ENCODE results near the gene DEK.

Gene DEK

DNA sequence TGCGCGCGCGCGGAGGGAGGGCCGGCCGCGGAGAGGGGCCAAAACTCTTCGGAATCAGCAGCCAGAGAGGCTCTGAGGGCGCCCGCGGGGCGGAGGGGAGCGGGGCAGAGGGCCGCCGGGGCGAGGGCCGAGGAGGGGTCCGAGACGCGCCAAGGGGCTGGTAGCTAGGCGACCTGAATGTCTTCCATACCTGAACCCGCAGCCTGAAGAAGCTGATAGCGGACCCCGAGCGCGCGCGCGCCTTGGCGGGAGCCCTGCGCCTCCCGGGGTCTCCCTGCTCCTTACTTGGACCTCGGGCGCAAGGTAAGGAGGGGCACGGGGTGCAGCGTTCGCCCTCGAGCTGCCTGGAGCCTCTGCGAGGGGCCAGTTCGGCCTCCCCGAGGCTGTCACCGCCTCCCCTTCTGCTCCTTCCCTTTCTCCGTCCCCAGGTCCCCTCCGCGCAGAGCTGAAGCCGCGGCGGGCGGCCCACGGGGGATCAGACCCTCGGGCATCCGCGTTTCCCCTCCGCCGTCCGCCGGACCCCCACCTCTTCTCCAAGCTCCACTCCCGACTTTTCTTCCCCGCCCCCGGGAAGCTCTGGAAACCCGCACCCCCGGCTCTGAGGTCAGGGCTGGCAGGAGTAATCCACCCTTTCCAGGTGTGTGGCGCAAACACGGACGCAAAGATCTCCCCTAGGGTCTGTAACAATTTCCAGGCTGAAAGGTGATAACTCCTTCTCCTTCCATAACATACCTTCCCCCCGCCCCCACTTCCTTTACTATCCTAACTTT, 13.1 kb upstream of the DEK start:
- peak overlapping the region; percentile 30; the same call in 1 of the 2 replicates for H3K4me3 ChIP-seq (ENCODE audit: low read length)
- TF ChIP-seq ZNF274 (IDR thresholded peaks at IDR 0.05; ENCODE audit: low read depth, low read length), result no peak

DNA sequence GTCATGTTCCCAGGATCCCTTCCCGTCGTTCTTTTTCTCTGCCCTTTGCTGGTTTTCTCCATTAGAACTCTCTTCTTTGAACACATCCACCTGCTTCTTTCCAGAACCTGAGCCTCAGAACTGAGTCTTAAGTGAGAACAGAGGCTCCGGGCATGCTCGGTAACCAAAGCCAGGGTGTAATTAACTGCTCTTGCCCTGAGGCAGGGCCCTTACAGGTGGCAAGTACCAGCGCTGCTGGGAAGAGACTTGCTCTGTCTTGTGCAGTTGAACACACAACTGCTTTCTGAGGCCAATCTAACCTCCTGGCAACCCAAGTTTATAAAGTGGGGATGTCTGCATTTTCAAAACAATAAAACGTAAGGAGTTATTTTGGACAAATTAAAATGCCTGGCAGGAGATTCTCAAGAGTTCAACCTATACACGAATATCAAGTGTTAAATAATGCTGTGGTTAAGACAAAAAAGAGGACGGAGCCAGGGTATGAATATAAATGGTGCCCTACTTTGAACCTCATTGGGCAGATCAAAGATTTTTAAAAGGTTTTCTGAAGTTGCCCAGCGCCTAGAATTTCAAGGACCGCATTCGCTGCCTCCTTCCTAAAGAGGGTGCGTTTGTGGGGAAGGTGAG, 12.4 kb upstream of the DEK start:
- no peak for TF ChIP-seq ZNF274 (IDR thresholded peaks at IDR 0.05; ENCODE audit: low read depth, low read length)
- no peak overlapping the region for H3K4me3 ChIP-seq (ENCODE audit: low read length)

DNA sequence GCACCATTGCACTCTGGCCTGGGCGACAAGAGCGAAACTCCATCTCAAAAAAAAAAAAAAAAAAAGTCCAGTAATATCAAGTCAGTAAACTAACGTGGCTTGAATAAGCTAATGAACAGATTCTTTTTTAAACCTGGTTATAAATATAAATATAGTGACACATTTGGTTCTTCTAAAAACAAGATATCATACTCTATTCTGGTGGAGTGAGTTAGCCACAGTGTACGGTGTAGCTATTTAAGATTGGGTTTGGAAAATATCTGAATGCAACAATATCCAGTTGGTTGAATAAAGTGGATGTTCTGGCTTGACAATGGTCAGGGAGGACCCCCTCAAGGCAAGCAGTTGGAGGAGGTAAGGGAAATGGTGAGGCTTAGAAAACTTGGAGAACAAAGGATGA, 5.9 kb upstream of the DEK start:
- H3K4me3 ChIP-seq (ENCODE audit: low read length), result no peak overlapping the region
- no peak for TF ChIP-seq ZNF274 (IDR thresholded peaks at IDR 0.05; ENCODE audit: low read depth, low read length)

DNA sequence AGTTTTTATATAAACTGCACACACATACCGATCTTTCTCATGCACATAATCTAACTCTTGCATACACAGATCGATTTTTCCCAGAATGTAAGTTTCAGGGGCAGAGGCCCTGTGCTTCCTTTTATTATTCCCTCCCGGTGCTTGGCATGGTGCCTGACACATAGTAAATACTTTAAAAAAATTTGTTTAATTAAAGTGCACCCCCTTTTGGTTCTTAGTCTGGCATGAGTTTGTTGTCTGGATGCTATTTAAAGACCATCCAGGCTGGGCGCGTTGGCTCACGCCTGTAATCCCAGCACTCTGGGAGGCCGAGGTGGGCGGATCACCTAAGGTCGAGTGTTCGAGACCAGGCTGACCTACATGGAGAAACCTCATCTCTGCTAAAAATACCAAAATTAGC, 5.4 kb upstream of the DEK start:
- no peak overlapping the region for H3K4me3 ChIP-seq (ENCODE audit: low read length)
- no peak for TF ChIP-seq ZNF274 (IDR thresholded peaks at IDR 0.05; ENCODE audit: low read depth, low read length)

DNA sequence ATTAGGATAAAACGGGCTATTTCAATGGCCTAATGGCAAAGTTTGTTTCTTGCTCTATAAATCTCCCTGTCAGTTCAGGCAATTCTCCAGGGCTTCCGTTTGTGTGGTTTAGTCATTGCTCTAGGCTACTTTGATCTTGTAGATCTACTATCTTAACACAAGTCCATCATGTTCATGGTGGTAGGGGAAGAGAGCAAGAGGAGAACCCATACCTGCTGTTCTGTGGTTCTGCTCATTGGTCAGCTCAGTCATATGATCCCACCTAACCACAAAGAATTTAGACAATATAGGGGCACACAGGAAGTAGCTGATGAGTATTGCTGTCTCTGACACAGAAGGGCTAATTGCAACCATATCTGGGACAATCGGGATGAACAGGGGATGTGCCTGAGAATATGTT, 4.9 kb upstream of the DEK start:
- no peak overlapping the region for H3K4me3 ChIP-seq (ENCODE audit: low read length)
- TF ChIP-seq ZNF274 (IDR thresholded peaks at IDR 0.05; ENCODE audit: low read depth, low read length), result no peak

DNA sequence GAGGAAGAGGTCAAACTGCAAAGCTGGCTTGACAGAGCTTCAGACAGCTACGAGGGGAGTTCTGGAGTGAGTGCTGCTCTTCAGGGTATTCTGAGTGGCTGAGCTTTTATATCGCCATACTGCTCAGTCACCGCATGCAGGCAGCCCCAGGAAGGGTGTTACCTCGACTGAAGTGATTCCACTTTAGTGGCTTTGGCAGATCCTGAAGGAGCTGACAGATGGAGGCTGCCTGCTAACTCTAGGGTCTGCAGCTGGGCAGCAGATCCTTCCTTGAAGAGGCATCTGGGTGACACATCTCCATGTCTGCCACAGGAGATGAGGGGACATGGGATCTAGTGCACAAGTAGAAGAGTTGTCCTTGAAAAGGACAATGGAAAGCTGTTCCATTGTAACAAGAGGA, 3.7 kb upstream of the DEK start:
- no peak for TF ChIP-seq ZNF274 (IDR thresholded peaks at IDR 0.05; ENCODE audit: low read depth, low read length)
- H3K4me3 ChIP-seq (ENCODE audit: low read length), result no peak overlapping the region

DNA sequence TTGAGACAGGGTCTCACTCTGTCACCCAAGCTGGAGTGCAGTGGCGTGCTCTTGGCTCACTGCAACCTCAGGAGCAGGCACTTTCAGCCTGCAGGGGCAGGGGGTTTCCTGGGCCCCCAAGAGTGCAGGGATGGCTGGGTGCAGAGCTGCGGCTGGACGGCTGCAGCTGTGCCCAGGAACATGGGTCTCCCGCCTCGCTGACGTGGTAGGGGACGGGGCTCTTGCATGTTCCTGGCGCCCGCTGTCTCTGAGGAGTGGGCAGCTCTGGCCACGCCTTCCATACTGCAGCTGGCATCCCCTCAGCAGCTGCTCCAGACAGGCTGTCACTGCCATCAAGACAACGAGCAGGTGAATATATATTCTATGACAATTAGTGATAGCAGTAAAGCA, 2.2 kb upstream of the DEK start:
- TF ChIP-seq ZNF274 (IDR thresholded peaks at IDR 0.05; ENCODE audit: low read depth, low read length), result no peak

DNA sequence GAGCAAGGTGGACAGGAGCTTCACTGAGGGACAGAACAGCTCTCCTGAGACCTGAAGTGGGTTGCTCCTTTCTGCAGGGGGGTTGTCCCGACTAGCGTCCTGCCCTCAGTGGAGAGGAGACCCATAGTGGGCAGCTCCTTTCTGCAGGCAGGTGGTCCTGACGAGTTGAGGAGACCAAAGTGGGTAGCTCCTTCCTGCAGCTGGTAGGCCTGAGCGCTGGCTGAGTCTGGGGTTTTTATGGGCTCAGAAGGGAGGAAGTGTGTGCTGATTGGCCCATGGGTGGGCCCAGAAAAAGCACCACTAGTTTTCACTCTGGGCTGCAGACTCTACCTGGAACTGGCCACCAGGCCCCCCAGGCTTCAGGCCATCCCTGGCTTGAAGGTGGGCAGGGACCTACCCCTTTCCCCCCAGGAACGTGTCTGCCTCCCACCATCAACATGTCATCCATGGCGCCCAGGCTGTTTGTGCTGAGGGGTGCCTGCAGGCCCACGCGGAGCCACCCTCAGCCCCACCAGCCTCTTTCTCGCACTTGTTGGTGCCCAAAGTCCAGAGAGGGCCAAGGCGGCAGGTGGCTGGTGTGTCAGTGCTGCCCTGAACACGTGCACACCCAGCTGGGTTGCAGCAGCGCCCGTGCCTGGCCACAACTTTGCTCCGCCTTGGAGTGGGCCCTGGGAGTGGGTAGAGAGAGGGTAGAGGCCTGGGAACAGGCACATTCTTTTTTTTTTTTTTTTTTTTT, 1.6 kb upstream of the DEK start:
- H3K4me3 ChIP-seq (ENCODE audit: low read length), result no peak overlapping the region
- TF ChIP-seq ZNF274 (IDR thresholded peaks at IDR 0.05; ENCODE audit: low read depth, low read length), result no peak

More for the DNA sequence above, 2.2 kb upstream of the DEK start:
- no peak overlapping the region for H3K4me3 ChIP-seq (ENCODE audit: low read length)

DNA sequence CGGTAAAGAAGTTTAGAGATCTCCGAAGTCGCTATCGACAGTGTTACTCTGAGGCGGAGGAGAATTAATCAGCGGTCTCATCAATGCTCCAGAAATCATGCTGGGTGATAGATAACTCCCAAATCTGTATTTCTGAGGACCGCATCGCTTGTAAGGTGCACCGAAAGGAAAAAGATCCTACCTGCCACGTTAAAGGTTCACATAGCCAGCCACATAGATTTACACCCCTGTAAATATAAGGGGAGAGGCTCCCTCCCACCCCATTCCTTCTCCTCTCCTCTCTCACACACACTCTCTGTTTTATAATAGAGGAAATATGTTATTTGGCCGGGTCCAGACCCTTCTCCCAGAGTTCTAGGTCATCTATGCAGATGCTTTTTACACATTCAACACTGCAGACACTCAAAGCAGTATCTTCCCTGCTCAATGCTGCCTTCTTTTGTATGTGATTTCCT, 620 bp upstream of the DEK start:
- no peak for TF ChIP-seq ZNF274 (IDR thresholded peaks at IDR 0.05; ENCODE audit: low read depth, low read length)
- H3K4me3 ChIP-seq (ENCODE audit: low read length), result peak overlapping the region; percentile 98

DNA sequence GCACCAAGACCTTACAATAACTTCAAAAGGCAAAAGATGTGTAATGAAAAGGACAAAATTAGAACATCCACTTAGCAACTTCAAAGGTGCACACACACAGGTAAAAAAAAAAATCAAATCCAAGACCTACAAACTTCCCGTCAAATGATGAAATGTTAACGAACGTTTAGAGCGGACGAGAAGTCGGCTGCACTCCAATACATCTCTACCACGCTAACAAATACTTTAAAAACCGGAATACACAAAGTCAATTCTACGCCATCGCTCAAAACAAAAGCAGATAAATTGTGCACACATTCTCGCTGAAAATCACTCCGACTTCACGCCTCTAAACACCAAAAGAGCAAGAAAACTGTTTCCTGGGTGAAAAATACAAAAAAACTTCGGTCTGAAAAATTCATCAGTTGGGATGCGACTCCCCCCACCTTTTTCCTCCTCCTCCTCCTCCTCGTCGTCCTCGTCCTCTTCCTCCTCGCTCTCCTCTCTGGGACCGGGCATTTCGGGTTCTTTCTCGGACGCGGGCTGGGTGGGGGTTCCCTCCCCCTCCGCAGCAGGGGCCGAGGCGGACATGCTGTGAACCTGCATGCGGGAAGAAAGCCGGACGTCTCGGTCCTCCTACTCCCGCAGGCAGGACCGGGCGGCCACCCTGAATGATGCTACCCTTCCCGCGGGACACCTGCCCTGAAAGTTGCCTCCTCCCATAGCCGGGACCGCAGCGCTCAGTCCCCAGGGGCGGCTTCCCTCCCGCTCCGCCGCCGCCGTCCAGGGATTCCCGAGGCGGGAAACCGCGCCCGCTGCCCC, 712 bp downstream of the DEK start:
- H3K4me3 ChIP-seq (ENCODE audit: low read length), result peak overlapping the region; percentile 98
- TF ChIP-seq ZNF274 (IDR thresholded peaks at IDR 0.05; ENCODE audit: low read depth, low read length), result no peak

DNA sequence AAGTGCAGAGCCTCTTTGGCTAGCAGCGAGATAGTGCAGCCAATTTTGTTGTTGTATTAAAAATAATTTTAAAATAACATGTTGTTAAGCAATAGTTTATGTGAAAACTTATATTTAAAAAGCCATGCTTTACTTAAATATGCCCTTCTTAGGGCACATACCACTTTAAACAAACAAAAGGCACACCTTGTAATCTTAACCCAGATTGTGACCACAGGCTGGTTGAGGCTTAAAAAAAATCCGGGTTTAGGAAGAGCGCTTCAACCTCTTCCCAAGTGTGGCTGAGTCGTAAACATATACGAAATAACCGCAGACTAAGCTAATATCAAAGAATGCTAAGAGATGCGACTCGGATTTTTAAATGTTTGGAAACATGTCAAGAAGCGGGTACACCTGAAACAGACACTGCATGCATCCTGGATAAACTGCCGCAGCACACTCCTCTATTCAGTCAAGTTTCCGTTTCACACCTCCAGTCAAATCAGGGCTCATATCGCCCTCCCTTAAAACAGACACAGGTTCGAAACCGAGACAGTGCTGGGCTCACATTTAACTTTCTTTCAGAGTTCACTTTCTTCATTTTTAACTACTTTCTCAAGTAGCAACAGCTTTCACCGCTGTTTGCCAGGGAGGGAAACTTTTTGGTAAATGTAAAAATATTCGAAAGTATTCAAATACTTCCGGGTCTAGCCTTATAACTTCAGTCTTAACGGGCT, 1.5 kb downstream of the DEK start:
- H3K4me3 ChIP-seq (ENCODE audit: low read length), result peak overlapping the region; percentile 98
- no peak for TF ChIP-seq ZNF274 (IDR thresholded peaks at IDR 0.05; ENCODE audit: low read depth, low read length)

DNA sequence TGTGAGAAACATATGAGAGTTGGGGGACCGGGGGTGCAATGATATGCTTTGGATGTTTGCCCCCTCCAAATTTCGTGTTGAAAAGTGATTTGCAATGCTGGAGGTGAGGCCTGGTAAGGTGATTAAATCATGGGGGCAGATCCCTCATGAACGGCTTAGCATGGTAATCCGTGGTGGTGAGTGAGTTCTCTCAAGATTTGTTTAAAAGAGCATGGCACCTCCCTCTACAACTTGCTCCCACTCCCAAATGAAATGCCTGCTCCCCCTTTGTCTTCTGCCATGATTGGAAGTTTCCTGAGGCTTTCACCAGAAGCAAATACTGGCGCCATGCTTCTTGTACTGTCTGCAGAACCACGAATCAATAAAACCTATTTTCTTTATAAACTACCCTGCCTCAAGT, 2.5 kb downstream of the DEK start:
- TF ChIP-seq ZNF274 (IDR thresholded peaks at IDR 0.05; ENCODE audit: low read depth, low read length), result no peak
- H3K4me3 ChIP-seq (ENCODE audit: low read length), result peak overlapping the region; percentile 98

DNA sequence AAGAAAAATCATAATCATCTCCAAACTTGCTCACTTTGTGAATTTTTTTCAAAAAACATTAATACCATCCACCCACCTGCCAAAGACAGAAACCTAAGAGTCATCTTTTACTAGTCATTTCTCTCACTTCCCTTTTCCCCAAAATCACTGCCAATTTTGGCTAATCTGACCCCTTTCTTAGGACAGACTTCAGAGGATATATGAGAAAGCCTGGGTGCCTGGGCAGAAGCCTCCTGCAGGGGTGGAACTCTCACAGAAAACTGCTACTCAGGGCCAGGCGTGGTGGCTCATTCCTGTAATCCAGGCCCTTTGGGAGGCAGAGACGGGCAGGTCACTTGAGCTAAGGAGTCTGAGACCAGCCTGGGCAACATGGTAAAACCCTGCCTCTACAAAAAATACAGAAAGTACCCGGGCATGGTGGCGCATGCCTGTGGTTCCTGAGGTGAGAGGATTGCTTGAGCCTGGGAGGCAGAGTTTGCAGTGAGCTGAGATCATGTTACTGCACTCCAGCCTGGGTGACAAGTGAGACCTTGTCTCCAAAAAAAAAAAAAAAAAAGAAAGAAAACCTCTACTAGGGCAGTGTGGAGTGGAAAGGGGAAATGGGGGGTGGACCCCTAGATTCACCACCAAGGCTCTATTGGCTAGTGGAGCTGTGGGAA, 3.8 kb downstream of the DEK start:
- peak overlapping the region; percentile 13; the same call in 1 of the 2 replicates for H3K4me3 ChIP-seq (ENCODE audit: low read length)
- TF ChIP-seq ZNF274 (IDR thresholded peaks at IDR 0.05; ENCODE audit: low read depth, low read length), result no peak
